ENCODE measurements around the gene TMEM59. TPM values are rescaled to one million over a fixed set of nuclear protein-coding genes. Genes with fewer than 3 reads are reported as not detected.

The TMEM59 gene
- polyA plus RNA-seq, 1 donor (not counting 4 experiments of a cell fraction or from before 2014, with no cell fraction given) = 342 TPM

DNA sequence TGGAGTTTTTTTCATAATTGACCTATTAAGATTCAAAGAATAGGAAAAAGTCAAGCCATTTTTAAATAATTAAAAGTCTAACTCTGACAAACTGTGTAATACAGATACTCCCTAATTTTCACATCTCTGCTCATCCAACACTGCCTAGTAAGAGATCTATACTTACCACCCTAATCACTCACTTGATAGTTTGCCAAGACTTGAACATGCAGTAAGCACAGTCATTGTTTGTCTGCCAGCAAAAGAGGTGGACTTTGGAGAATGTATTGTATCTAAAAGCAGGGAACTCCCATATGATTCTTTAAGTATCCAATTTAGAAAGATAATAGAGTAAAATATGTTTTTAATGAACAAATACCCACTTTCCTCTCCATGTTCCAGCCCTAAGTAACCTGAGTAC is 15.5 kb downstream of the TMEM59 start:
- Histone ChIP-seq H3K79me2 (ENCODE audit: control insufficient read depth, insufficient read depth, low read length) (no peaks in the 10 kb centered on the region), H3K9ac (ENCODE audit: control insufficient read depth, extremely low read depth, insufficient read depth, low read length) (no peak overlapping the region), H3K9me1 (ENCODE audit: control insufficient read depth, extremely low read depth, insufficient read depth, low read length) (no peaks in the 10 kb centered on the region), H3K36me3 (ENCODE audit: control insufficient read depth in 2 of 2, extremely low read depth in 1 of 2, insufficient read depth in 2 of 2, low read length in 2 of 2) (peaks cover 0 to 15% of the 10 kb centered on the region in 2 experiments), H3K9me3 (ENCODE audit: control insufficient read depth, low read depth, low read length) (no peaks in the 10 kb centered on the region), H3K27ac (ENCODE audit: control insufficient read depth, insufficient read depth, low read length) (no peak overlapping the region), H3K4me1 (ENCODE audit: control insufficient read depth, extremely low read depth, insufficient read depth, low read length) (no peaks in the 10 kb centered on the region), H3K27me3 (ENCODE audit: control insufficient read depth, extremely low read depth, insufficient read depth, low read length) (no peaks in the 10 kb centered on the region), H2AFZ (ENCODE audit: control insufficient read depth, low read length) (no peak overlapping the region), H3K4me3 (ENCODE audit: control insufficient read depth in 2 of 3, extremely low read depth in 1 of 3, insufficient read depth in 2 of 3, low read depth in 1 of 3, low read length in 3 of 3) (no peak overlapping the region), H3K4me2 (ENCODE audit: control insufficient read depth, extremely low read depth, insufficient read depth, low read depth, low read length) (no peak overlapping the region), H4K20me1 (ENCODE audit: control insufficient read depth, extremely low read depth, insufficient read depth, low read length) (no peaks in the 10 kb centered on the region)
- dilution Hi-C loops (cut with MboI; ENCODE audit: extremely low pct_ligation_motif_present, low sequenced_read_pairs) = no loop called here
- FAIRE-seq (no peak), DNase-seq (ENCODE audit: low read depth, low spot score) (no peak)
- TF ChIP-seq, protein P1, sequence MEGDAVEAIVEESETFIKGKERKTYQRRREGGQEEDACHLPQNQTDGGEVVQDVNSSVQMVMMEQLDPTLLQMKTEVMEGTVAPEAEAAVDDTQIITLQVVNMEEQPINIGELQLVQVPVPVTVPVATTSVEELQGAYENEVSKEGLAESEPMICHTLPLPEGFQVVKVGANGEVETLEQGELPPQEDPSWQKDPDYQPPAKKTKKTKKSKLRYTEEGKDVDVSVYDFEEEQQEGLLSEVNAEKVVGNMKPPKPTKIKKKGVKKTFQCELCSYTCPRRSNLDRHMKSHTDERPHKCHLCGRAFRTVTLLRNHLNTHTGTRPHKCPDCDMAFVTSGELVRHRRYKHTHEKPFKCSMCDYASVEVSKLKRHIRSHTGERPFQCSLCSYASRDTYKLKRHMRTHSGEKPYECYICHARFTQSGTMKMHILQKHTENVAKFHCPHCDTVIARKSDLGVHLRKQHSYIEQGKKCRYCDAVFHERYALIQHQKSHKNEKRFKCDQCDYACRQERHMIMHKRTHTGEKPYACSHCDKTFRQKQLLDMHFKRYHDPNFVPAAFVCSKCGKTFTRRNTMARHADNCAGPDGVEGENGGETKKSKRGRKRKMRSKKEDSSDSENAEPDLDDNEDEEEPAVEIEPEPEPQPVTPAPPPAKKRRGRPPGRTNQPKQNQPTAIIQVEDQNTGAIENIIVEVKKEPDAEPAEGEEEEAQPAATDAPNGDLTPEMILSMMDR (optimal IDR thresholded peaks at IDR 0.05 in 1 of 3, IDR thresholded peaks at IDR 0.05 in 1 of 3, conservative IDR thresholded peaks at IDR 0.05 in 1 of 3; ENCODE audit: extremely low read depth in 1 of 3, insufficient read depth in 2 of 3, low read length in 3 of 3) = no peak

DNA sequence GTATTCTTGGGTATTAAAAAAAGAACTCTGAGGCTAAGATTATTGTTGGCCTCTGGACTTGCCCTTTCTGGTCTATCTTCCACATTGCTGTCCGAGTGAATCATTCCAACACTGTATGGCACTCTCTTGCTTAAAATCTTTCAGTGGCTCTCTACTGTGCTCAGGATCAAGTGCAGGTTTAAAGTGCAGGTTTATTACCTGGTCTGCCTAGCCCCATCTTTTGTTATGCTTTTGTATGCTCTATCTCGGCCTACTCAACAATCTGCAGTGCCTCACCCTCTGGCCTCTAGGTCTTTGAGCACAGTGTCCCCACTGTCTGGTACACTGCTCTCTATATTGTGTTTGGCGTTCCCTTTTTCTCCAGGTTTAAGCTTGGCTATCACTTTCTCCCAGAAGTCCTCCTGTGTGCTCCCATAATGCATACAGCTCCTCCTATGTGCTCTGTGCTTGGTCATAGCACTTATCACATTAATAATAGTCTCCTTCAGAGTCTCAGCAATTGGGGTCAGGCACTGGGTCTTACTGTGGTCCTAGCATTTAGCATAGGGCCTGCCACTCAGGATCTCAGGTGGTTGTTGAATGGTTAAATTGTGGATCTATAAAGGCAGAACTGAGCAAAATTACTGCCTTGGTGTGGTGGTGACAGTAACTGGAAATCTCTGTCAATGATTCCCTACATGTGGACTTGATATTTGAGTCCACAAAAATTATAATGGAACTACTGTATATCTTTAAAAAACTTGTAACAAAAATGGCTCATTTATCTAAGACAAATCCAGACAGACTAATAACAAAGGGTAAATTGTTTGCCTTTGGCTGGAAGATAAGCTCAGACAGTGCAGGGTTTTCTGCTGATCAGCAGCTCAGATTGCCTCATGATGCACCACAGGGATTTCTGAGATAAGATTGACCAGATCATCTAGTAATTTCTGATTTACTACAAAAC is 24.4 kb downstream of the TMEM59 start:
- dilution Hi-C loops (cut with MboI; ENCODE audit: extremely low pct_ligation_motif_present, low sequenced_read_pairs) = no loop called here
- Histone ChIP-seq H2AFZ (ENCODE audit: control insufficient read depth, low read length) (no peak overlapping the region), H3K9ac (ENCODE audit: control insufficient read depth, extremely low read depth, insufficient read depth, low read length) (no peak overlapping the region), H3K4me2 (ENCODE audit: control insufficient read depth, extremely low read depth, insufficient read depth, low read depth, low read length) (no peak overlapping the region), H3K4me1 (ENCODE audit: control insufficient read depth, extremely low read depth, insufficient read depth, low read length) (no peaks in the 10 kb centered on the region), H3K9me1 (ENCODE audit: control insufficient read depth, extremely low read depth, insufficient read depth, low read length) (no peaks in the 10 kb centered on the region), H3K79me2 (ENCODE audit: control insufficient read depth, insufficient read depth, low read length) (no peaks in the 10 kb centered on the region), H3K4me3 (ENCODE audit: control insufficient read depth in 2 of 3, extremely low read depth in 1 of 3, insufficient read depth in 2 of 3, low read depth in 1 of 3, low read length in 3 of 3) (no peak overlapping the region), H3K36me3 (ENCODE audit: control insufficient read depth in 2 of 2, extremely low read depth in 1 of 2, insufficient read depth in 2 of 2, low read length in 2 of 2) (no peaks in the 10 kb centered on the region), H3K27ac (ENCODE audit: control insufficient read depth, insufficient read depth, low read length) (no peak overlapping the region), H3K27me3 (ENCODE audit: control insufficient read depth, extremely low read depth, insufficient read depth, low read length) (no peaks in the 10 kb centered on the region), H3K9me3 (ENCODE audit: control insufficient read depth, low read depth, low read length) (no peaks in the 10 kb centered on the region), H4K20me1 (ENCODE audit: control insufficient read depth, extremely low read depth, insufficient read depth, low read length) (no peaks in the 10 kb centered on the region)
- TF ChIP-seq, protein P1 (optimal IDR thresholded peaks at IDR 0.05 in 1 of 3, IDR thresholded peaks at IDR 0.05 in 1 of 3, conservative IDR thresholded peaks at IDR 0.05 in 1 of 3; ENCODE audit: extremely low read depth in 1 of 3, insufficient read depth in 2 of 3, low read length in 3 of 3) = no peak
- TF ChIP-seq EZH2 (IDR thresholded peaks at IDR 0.05; ENCODE audit: low read length) = no peak
- DNase-seq (ENCODE audit: low read depth, low spot score) = no peak
- FAIRE-seq = no peak

Data from keratinocyte (primary cell).